Fibroblast of pulmonary artery (primary cell): ENCODE measurements around the gene RPGRIP1L.

Experiments
- DNase-seq: peaks from one replicate; pipeline ENCODE4 v3.0.0-alpha.2; 2010; ENCODE audit warnings: low read depth
- H3K4me3 ChIP-seq: replicated peaks from 2 replicates; pipeline ENCODE4 v1.5.1; 2011; ENCODE audit warnings: low read depth, mild to moderate bottlenecking, control low read depth, low read length, moderate library complexity
- CTCF ChIP-seq: IDR thresholded peaks from 2 replicates; pipeline ENCODE4 v1.5.1; 2011; ENCODE audit warnings: mild to moderate bottlenecking, control low read depth, low read length, inconsistent platforms; ENCODE audit errors: missing control alignments

RPGRIP1L gene

GRCh38 chr16:53612003-53612402 is 91.7 kb downstream of the RPGRIP1L start:
- no peak for DNase-seq
- H3K4me3 ChIP-seq: no peak overlapping the region
- TF ChIP-seq CTCF: no peak

GRCh38 chr16:53611179-53611696 is 92.4 kb downstream of the RPGRIP1L start:
- no peak for TF ChIP-seq CTCF
- H3K4me3 ChIP-seq: no peak overlapping the region
- no peak for DNase-seq

GRCh38 chr16:53609536-53609935 is 94.1 kb downstream of the RPGRIP1L start:
- DNase-seq: no peak
- TF ChIP-seq CTCF: no peak
- H3K4me3 ChIP-seq: no peak overlapping the region

GRCh38 chr16:53608094-53608493 is 95.6 kb downstream of the RPGRIP1L start:
- no peak for DNase-seq
- TF ChIP-seq CTCF: no peak
- no peak overlapping the region for H3K4me3 ChIP-seq

GRCh38 chr16:53605831-53606400 is 97.7 kb downstream of the RPGRIP1L start:
- no peak for TF ChIP-seq CTCF
- no peak for DNase-seq
- H3K4me3 ChIP-seq: no peak overlapping the region

- TF ChIP-seq CTCF: no peak
- no peak overlapping the region for H3K4me3 ChIP-seq
- DNase-seq: no peak
These were observed 98.3 kb downstream of the RPGRIP1L start for GRCh38 chr16:53605356-53605755.

- no peak for DNase-seq
- TF ChIP-seq CTCF: no peak
- H3K4me3 ChIP-seq: no peak overlapping the region
These were observed 101.7 kb downstream of the RPGRIP1L start for GRCh38 chr16:53601961-53602360.
